Gastroesophageal sphincter (tissue), 4 donors: Measurements from ENCODE around the gene GOLGA3. TPM values are rescaled to one million over a fixed set of nuclear protein-coding genes. Genes with fewer than 3 reads are reported as not detected.
"Not testable (repeated sequence)": the region's sequence is repeated elsewhere in the genome, so short reads cannot be mapped to it uniquely, and the experiment has no call there.

Experiments used
- ATAC-seq: fragments of 150-250 bp; one replicate; pipeline ENCODE4 v1.9.1; 2016; ENCODE audit warnings: mild to moderate bottlenecking, moderate library complexity
- H3K27ac ChIP-seq, 4 donors: fragments of 200-600 bp; sonication (generic) in 3 of 4; 1 replicate in 3 of 4; 2 replicates in 1 of 4; pipeline ENCODE4 v1.5.1; 2016 to 2019
- H3K27me3 ChIP-seq: fragments of 200-600 bp; sonication (generic); one replicate; pipeline ENCODE4 v1.5.1; 2019
- H3K36me3 ChIP-seq, 2 donors: fragments of 200-600 bp; sonication (generic); one replicate each; pipeline ENCODE4 v1.5.1; 2019; ENCODE audit warnings: control low read depth in 1 of 2
- H3K4me1 ChIP-seq, 3 donors: fragments of 200-600 bp; sonication (generic); 1 replicate in 2 of 3; 2 replicates in 1 of 3; pipeline ENCODE4 v1.5.1; 2016 to 2019; ENCODE audit warnings: control low read depth in 2 of 3
- H3K4me3 ChIP-seq, 2 donors: fragments of 200-600 bp; sonication (generic); one replicate each; pipeline ENCODE4 v1.5.1; 2019; ENCODE audit warnings: mild to moderate bottlenecking in 1 of 2, moderate library complexity in 1 of 2
- H3K9me3 ChIP-seq, 3 donors: fragments of 200-600 bp; sonication (generic); one replicate each; pipeline ENCODE4 v1.5.1; 2017 to 2019; ENCODE audit warnings: control low read depth in 2 of 3
- EP300 ChIP-seq: sonication (generic); formaldehyde crosslinking; IDR thresholded peaks from one replicate; pipeline ENCODE4 v1.6.1; 2017; ENCODE audit warnings: antibody characterized with exemption, mild to moderate bottlenecking
- POLR2A ChIP-seq, 2 donors: fragments of 450-650 bp; IDR thresholded peaks; one replicate each; pipeline ENCODE4 v1.6.1; 2017; ENCODE audit warnings: antibody characterized with exemption in 2 of 2, mild to moderate bottlenecking in 2 of 2, moderate library complexity in 1 of 2
- POLR2AphosphoS5 ChIP-seq: sonication (generic); formaldehyde crosslinking; IDR thresholded peaks from one replicate; pipeline ENCODE4 v1.6.1; 2017; ENCODE audit warnings: antibody characterized with exemption
- WGBS, 2 donors: methylation state at CpG; one replicate each; pipeline ENCODE4 v1.1.5; 2018; ENCODE audit warnings: low coverage in 1 of 2; 5-methylcytosine and 5-hydroxymethylcytosine counted together
- total RNA-seq, 4 donors: library from RNA; depleted of rRNA; stranded (reverse); fragments of >200 nt; gene quantifications; one replicate each; pipeline ENCODE4 v1.1.0, GENCODE V29; 2016
- TF ChIP-seq, protein P1 (sequence below), 4 experiments: fragments of 200-600 bp in 2 of 4; fragments of 450-650 bp in 2 of 4; sonication (generic) in 1 of 4; IDR thresholded peaks; one replicate each; pipeline ENCODE4 v1.5.1; 2017 to 2019; ENCODE audit warnings: antibody characterized with exemption in 4 of 4, mild to moderate bottlenecking in 2 of 4, moderate library complexity in 2 of 4

The GOLGA3 gene
- total RNA-seq, 4 donors from 2014 or later: 54.8 to 126 (median 74.1) TPM

DNA sequence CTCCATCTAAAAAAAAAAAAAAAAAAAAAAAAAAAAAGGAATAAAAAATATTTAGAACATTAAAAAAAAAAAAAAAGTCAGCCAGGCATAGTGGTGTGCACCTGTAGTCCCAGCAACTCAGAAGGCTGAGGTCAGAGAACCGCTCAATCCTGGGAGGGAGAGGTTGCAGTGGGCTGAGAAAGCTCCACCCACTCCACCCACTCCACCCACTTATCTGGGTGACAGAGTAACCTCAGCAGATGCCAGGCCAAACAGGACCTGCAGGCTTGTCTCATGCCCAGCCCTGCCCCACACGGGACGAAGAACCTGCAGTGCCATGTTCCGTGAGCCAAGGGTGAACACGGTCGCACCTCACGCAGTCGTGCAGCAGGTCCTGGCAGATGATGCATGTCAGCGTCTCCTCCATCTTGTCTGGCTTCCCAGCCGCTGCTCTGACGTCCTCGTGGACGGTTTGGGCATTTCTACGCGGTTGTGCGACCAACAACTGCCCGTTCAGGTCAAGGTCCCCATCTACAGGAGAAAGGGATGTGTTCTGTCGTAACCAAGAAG lies 30.1 kb upstream of the GOLGA3 start:
- H3K27ac ChIP-seq: no peak overlapping the region
- H3K4me3 ChIP-seq: no peak overlapping the region
- TF ChIP-seq POLR2A (IDR thresholded peaks at IDR 0.05) (no peak), POLR2AphosphoS5 (no peak), EP300 (no peak)
- TF ChIP-seq, protein P1, sequence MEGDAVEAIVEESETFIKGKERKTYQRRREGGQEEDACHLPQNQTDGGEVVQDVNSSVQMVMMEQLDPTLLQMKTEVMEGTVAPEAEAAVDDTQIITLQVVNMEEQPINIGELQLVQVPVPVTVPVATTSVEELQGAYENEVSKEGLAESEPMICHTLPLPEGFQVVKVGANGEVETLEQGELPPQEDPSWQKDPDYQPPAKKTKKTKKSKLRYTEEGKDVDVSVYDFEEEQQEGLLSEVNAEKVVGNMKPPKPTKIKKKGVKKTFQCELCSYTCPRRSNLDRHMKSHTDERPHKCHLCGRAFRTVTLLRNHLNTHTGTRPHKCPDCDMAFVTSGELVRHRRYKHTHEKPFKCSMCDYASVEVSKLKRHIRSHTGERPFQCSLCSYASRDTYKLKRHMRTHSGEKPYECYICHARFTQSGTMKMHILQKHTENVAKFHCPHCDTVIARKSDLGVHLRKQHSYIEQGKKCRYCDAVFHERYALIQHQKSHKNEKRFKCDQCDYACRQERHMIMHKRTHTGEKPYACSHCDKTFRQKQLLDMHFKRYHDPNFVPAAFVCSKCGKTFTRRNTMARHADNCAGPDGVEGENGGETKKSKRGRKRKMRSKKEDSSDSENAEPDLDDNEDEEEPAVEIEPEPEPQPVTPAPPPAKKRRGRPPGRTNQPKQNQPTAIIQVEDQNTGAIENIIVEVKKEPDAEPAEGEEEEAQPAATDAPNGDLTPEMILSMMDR (IDR thresholded peaks at IDR 0.05): no peak
- H3K9me3 ChIP-seq: no peaks in the 10 kb centered on the region
- no peaks in the 10 kb centered on the region for H3K4me1 ChIP-seq
- ATAC-seq: no peak
- H3K27me3 ChIP-seq: no peaks in the 10 kb centered on the region
- WGBS, 2 donors: 85 to 87% methylated on average over 3 to 9 of the region's 18 CpGs
- H3K36me3 ChIP-seq: peaks cover 0 to 96% of the 10 kb centered on the region in 2 donors

DNA sequence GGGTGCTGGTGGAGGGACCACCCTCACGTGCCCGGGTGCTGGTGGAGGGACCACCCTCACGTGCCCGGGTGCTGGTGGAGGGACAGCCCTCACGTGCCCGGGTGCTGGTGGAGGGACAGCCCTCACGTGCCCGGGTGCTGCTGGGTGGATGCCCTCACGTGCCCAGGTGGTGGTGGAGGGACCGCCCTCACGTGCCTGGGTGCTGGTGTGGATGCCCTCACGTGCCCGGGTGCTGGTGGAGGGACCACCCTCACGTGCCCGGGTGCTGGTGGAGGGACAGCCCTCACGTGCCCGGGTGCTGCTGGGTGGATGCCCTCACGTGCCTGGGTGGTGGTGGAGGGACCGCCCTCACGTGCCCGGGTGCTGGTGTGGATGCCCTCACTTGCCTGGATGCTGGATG lies 28.4 kb upstream of the GOLGA3 start:
- ATAC-seq, H3K4me1 ChIP-seq, H3K9me3 ChIP-seq, H3K4me3 ChIP-seq, H3K27me3 ChIP-seq, H3K27ac ChIP-seq: not testable (repeated sequence)
- no CpG with 5 or more reads among the region's 21 CpGs for WGBS, 2 donors
- peaks cover 0 to 100% of the 10 kb centered on the region in 2 donors for H3K36me3 ChIP-seq

DNA sequence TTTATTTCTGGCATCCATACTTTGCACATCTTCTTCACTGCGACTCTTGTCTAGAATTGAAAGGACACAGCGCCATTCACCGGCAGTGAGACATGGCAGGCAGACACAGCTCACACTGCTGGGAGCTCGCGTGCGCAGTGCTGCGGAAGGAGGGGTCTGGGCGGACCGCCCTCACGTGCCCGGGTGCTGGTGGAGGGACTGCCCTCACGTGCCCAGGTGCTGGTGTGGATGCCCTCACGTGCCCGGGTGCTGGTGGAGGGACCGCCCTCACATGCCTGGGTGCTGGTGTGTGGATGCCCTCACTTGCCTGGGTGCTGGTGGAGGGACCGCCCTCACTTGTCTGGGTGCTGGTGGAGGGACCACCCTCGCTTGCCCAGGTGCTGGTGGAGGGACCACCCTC lies 27.9 kb upstream of the GOLGA3 start:
- no peak for ATAC-seq
- Histone ChIP-seq H3K36me3 (peaks cover 0 to 100% of the 10 kb centered on the region in 2 donors), H3K4me3 (no peak overlapping the region), H3K27me3 (no peaks in the 10 kb centered on the region), H3K27ac (no peak overlapping the region), H3K9me3 (no peaks in the 10 kb centered on the region), H3K4me1 (no peaks in the 10 kb centered on the region)
- WGBS, 2 donors: no CpG with 5 or more reads among the region's 17 CpGs
- no peak for TF ChIP-seq POLR2AphosphoS5
- TF ChIP-seq, protein P1 (IDR thresholded peaks at IDR 0.05): no peak
- TF ChIP-seq EP300: no peak
- no peak for TF ChIP-seq POLR2A (IDR thresholded peaks at IDR 0.05)

DNA sequence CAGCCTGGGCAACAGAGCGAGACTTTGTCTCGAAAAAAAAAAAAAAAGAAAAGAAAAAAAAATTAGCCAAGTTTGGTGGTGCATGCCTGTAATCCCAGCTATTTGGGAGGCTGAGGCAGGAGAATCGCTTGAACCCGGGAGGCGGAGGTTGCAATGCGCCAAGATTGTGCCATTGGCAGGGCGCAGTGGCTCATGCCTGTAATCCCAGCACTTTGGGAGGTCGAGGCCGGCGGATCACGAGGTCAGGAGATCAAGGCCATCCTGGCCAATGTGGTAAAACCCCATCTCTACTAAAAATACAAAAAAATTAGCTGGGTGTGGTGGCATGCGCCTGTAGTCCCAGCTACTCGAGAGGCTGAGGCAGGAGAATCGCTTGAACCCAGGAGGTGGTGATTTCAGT lies 26.5 kb upstream of the GOLGA3 start:
- not testable (repeated sequence) for ATAC-seq, H3K4me1 ChIP-seq, H3K27ac ChIP-seq, H3K4me3 ChIP-seq, H3K27me3 ChIP-seq, H3K9me3 ChIP-seq
- peaks cover 0 to 100% of the 10 kb centered on the region in 2 donors for H3K36me3 ChIP-seq
- 96 to 100% methylated on average over 6 to 12 of the region's 14 CpGs for WGBS, 2 donors

DNA sequence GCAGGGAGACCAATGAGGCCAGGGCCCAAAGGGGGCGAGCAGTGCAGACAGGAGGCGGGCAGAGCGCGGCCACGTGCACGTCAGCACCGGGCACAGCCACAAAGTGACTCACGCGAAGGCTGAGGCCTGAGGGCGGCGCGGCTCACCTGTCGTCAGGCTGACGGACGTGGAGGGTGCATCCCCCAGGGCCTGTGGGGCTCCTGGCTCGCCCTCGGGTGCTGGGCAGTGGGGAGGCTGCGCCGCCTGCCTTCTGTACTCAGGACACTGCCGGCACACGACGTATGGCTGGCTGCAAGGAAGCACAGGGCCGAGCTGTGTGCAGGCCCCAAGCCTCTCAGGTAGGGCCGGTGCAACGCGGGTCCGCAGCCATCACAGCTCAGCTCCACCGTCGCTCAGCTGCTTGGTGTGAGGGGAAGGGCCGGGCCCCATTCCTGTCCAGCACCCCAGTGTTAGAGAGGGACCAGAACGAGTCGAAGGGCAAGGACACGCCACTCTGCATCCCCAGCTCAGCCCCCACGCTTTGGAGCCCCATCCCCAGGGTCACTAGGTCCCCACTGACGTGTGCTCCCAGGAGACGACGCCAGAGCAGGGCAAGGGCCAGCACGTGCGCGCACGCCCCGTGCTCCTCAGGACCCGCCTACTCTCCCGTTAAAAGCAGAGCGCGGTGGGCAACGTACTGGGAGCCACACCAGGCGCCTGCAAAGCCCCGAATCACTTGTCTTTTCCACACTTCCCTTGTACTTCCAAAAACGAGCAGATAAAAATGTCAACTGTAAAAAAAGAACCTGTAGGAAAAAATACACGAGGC lies 24.8 kb upstream of the GOLGA3 start:
- no peaks in the 10 kb centered on the region for H3K9me3 ChIP-seq
- peaks cover 0 to 99% of the 10 kb centered on the region in 2 donors for H3K36me3 ChIP-seq
- no peak overlapping the region for H3K27ac ChIP-seq
- no peaks in the 10 kb centered on the region for H3K27me3 ChIP-seq
- H3K4me1 ChIP-seq: no peaks in the 10 kb centered on the region
- no peak for TF ChIP-seq POLR2AphosphoS5
- TF ChIP-seq POLR2A (IDR thresholded peaks at IDR 0.05): no peak
- TF ChIP-seq, protein P1 (IDR thresholded peaks at IDR 0.05): no peak
- TF ChIP-seq EP300: no peak
- WGBS, 2 donors: 90% methylated on average over 2 to 11 of the region's 51 CpGs
- no peak overlapping the region for H3K4me3 ChIP-seq
- ATAC-seq: no peak

DNA sequence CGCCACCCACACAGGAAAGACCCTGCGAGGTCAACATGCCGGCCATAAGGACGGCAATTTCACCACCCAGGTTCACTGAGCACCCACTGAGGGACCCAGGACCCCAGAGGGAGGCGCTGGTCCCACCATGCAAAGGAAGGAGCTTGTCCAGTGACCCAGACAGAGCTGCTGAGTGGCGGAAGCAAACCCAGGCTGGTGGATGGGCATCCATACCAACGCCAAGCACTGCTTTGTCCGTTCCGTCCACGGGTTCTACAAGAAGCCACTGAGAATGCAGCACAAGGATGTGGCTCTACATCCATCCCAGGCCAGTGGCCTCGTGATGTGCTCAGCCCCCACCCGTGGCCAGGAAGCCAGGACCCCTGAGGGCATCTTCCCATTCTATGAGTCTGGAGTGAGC lies 23.8 kb upstream of the GOLGA3 start:
- Histone ChIP-seq H3K4me3 (no peak overlapping the region), H3K27ac (no peak overlapping the region), H3K27me3 (no peaks in the 10 kb centered on the region), H3K4me1 (no peaks in the 10 kb centered on the region), H3K36me3 (peaks cover 0 to 99% of the 10 kb centered on the region in 2 donors), H3K9me3 (no peaks in the 10 kb centered on the region)
- no peak for ATAC-seq
- TF ChIP-seq EP300 (no peak), POLR2AphosphoS5 (no peak), POLR2A (IDR thresholded peaks at IDR 0.05) (no peak)
- TF ChIP-seq, protein P1 (IDR thresholded peaks at IDR 0.05): no peak
- WGBS, 2 donors: no CpG with 5 or more reads among the region's 12 CpGs
